ENCODE measurements around the gene CD9.

CD9 gene

DNA sequence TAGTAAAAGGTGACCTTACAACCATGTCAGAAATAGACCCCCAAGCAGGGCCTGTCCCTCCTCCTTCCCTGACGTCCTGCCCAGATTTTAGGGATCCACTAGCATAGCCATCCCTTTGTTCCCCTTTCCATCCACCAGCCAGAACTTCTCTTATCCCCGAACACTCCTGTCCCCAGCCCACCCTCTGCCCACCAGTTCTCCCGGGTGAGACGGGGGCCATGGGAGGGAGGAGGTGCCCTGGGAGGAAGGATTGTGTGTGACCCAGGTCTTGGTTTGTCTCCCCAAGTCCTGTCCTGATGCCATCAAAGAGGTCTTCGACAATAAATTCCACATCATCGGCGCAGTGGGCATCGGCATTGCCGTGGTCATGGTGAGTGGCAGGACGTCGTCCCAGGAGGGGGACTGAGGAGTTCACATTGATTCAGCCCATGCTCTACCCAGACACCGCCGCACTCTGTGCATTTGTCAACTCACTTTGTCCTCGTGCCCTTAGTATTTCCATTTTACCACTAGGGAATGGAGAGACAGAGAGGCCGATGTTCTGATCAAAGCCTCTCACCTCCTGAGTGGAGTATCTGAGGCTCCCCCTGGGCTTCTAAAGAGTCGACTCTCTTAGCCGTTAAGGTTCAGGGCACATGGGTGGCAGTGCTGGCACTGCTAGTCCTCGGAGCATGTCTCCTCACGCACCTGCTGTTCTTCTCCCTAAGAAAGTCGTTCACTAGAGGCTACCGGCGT lies 35.9 kb downstream of the CD9 start:
- FAIRE-seq: peak; percentile 86
- DNase-seq (ENCODE audit: low spot score): no peak

GRCh38 chr12:6236641-6236940 lies 36.4 kb downstream of the CD9 start:
- no peak for DNase-seq (ENCODE audit: low spot score)
- FAIRE-seq: no peak

DNA sequence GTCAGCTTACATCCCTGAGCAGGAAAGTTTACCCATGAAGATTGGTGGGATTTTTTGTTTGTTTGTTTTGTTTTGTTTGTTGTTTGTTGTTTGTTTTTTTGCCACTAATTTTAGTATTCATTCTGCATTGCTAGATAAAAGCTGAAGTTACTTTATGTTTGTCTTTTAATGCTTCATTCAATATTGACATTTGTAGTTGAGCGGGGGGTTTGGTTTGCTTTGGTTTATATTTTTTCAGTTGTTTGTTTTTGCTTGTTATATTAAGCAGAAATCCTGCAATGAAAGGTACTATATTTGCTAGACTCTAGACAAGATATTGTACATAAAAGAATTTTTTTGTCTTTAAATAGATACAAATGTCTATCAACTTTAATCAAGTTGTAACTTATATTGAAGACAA lies 37.6 kb downstream of the CD9 start:
- DNase-seq (ENCODE audit: low spot score) (no peak), FAIRE-seq (no peak)

- FAIRE-seq: no peak
- no peak for DNase-seq (ENCODE audit: low spot score)
Observed at GRCh38 chr12:6238875-6239274, 38.7 kb downstream of the CD9 start.

GRCh38 chr12:6241495-6241894 lies 41.3 kb downstream of the CD9 start:
- DNase-seq (ENCODE audit: low spot score): no peak
- no peak for FAIRE-seq

DNA sequence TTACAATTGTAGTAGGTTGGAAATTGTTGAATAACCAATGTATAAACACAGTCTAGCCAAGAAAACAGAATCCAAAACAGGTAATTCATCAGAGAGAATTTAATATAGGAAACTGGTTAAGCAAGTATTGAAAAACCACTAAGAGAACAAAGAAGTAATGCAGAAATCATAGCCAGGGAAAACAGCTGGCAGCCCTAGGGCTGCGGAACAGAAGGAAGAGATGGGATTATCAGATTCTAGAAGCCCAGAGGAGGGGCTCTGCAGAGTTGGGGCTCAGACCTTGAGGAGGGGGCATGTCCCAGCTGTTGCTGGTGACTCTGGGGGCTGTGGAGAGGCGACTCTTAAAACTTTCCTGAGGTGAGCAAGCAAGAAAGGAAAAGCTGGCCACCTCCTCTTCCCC lies 49.4 kb downstream of the CD9 start:
- no peak for DNase-seq (ENCODE audit: low spot score)
- no peak for FAIRE-seq

DNA sequence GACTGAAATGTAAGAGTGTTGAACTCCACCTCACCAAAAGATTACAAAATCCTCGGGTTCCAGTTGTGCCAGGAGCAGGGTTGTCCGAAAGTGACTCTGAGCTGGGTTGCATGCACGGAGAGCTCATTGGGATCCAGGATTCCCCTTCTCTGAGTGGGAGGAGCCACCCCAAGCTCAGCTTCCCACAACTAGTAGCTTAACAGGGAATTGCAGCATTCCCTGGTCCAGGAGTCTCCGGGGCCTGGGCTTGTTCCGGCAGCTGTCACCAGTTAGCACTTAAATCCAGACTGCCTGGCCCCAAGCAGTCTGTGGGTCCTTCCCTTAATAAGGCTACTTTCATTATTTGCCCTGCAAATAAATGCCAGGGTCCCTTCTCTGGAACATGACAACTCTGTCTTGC lies 50.1 kb downstream of the CD9 start:
- no peak for FAIRE-seq
- DNase-seq (ENCODE audit: low spot score): no peak

DNA sequence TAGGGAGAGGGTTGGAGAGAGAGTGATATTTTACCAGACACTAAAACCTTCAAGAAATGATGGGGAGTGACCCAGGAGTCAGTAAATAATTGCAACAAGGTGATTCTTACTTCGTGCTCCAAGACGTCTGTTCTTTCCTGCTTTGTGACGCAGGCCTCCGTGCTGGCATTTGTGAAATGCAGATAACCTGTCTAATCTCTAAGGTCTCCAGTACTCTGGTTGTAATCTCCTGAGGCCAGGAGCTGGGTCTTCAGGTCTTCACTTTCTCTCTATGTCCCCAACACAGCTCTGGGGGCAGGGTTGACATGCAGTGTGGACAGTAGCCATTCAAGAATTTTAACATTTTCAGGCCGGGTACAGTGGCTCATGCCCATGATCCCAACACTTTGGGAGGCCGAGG lies 53.1 kb downstream of the CD9 start:
- no peak for FAIRE-seq
- no peak for DNase-seq (ENCODE audit: low spot score)

- FAIRE-seq (no peak), DNase-seq (ENCODE audit: low spot score) (no peak)
Observed at GRCh38 chr12:6254491-6254890, 54.3 kb downstream of the CD9 start.

DNA sequence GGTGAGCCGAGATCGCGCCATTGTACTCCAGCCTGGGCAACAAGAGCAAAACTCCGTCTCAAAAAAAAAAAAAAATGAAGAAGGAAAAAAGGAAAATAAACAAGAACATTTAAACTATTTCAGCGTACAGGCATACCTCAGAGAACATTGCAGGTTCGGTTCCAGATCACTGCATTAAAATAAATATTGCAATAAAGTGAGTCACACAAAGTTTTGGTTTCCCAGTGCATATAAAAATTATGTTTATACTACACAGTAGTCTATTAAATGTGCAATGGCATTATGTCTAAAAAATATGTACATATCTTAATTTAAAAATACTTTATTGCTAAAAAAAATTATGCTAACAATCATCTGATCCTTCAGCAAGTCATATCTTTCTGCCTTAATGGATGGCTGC lies 56.8 kb downstream of the CD9 start:
- FAIRE-seq (no peak), DNase-seq (ENCODE audit: low spot score) (no peak)

DNA sequence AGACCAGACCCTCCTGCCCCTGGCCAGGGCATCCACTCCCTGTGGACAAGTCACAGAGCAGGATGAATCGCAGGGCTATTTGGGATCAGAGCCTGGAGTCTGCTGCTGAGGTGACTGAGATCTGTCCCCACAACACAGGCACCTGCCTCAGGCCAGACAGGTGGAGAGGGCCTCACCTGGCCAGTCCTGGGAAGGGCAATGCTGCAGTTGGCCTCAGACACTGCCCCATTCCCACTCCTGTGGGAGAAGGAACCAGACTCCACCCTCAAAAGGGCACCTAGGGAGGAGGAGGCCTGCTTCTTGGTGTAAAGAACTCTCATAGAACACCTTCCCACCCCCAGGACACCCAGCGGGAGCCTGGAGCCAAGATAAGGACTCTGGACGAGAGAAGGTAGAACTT lies 62.0 kb downstream of the CD9 start:
- no peak for DNase-seq (ENCODE audit: low spot score)
- FAIRE-seq: peak; percentile 50

DNA sequence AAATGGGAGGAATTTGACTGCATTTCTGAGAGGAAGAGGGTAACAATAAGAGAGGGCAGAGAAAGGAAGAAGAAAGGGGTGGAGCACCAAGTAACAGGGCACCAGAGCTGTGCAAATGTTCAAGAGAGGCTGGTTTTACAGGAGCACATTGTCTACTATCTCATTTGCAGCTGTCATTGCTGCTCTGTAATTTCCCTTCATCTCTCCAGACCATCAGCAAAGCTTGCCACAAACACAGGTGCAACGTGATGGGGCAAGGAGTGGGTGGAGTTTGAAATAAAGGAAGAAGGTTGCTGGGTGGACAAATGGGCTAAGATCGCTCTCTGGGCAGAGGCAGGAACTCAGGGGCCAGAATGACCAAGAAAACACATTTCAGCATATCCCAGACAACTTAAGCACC lies 62.4 kb downstream of the CD9 start:
- FAIRE-seq: no peak
- DNase-seq (ENCODE audit: low spot score): no peak

GRCh38 chr12:6263931-6264330 lies 63.7 kb downstream of the CD9 start:
- FAIRE-seq (peak; percentile 52), DNase-seq (ENCODE audit: low spot score) (no peak)

GRCh38 chr12:6264402-6265037 lies 64.3 kb downstream of the CD9 start:
- DNase-seq (ENCODE audit: low spot score): no peak
- FAIRE-seq: peak; percentile 55

DNA sequence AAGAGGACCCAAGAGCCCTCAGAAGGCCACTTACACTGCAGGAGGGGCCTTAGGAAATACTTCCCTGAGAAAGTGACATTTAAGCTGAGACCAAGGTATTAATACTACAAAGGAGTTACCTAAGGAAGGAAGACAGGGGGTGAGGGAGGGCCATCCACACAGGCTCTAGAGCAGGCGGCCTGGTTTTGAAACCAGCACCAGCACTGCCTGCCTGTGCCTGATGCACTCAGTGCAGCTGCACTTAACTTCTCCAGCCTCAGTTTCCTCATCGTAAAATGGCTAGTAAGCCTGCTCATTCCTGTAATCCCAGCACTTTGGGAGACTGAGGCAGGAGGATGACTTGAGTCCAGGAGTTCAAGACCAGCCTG lies 64.8 kb downstream of the CD9 start:
- FAIRE-seq: no peak

GRCh38 chr12:6266541-6266966 lies 66.4 kb downstream of the CD9 start:
- peak; percentile 5 for FAIRE-seq
- DNase-seq (ENCODE audit: low spot score): no peak

More for the DNA sequence above, 64.8 kb downstream of the CD9 start:
- no peak for DNase-seq (ENCODE audit: low spot score)

- DNase-seq (ENCODE audit: low spot score) (peak; percentile 67), FAIRE-seq (no peak)
Observed at GRCh38 chr12:6266971-6267721, 66.9 kb downstream of the CD9 start.

DNA sequence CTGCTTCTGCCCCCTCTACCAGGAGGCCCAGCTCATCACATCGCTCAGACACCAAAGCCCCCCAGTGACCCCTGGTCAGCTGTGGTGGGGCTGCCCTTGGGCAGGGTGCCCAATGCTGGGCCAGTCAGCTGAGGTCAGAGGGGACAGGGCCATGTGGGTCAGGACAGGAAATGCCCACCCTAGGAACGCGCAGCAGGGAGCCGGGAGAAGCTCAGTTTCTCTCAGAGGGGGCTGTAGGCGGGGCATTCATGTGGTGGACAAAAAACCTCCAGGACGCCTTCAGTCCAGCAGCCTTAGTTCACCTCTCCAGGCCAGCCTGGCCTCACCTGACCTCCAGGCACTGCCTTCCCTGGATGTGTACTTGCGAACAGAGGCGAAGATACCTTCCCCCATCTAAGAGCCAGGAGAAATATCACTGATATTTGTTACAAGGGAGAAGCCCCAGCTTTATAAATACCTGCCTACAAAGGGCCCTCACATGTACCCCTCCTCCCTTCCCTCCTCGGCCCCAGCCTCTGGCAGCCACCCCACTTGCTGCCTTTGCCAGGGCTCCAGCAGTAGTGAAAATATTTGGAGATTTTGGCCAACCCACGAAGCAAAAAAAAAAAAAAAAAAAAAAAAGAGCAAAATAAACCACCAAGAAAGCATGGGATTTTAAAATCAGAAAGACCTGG lies 68.4 kb downstream of the CD9 start:
- FAIRE-seq (peak; percentile 9), DNase-seq (ENCODE audit: low spot score) (no peak)

- peak; percentile 67 for FAIRE-seq
Observed at GRCh38 chr12:6269986-6270385, 69.8 kb downstream of the CD9 start.

GRCh38 chr12:6271281-6271680 lies 71.1 kb downstream of the CD9 start:
- peak; percentile 13 for FAIRE-seq
- no peak for DNase-seq (ENCODE audit: low spot score)

More at GRCh38 chr12:6269986-6270385, 69.8 kb downstream of the CD9 start:
- no peak for DNase-seq (ENCODE audit: low spot score)

- DNase-seq (ENCODE audit: low spot score): peak; percentile 97
- FAIRE-seq: peak; percentile 97
Observed at GRCh38 chr12:6272300-6273204, 72.4 kb downstream of the CD9 start.

Measured in urothelium cell line (cell line).